ENCODE data around the gene CPSF3.

Gene CPSF3

DNA sequence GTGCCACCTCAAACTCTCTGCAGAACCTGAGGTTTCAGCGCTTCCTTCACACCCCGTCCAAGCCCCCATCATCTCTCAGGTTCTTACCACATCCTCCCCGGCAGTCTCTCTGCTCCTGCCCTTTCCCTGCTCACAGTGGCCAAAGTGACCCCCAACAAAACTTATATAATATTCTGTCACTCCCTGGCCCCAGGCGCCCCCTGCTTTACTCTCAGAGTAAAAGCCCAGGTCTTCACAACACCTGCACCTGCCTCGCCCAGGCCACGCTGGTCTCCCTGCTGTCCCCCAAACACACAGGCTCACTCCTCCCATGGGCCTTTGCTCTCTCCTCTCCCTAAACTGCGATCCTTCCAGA lies 6.5 kb upstream of the CPSF3 start:
- peaks cover 57% of the 10 kb centered on the region for H3K4me1 Mint-ChIP-seq
- peak overlapping the region; percentile 63 for H3K27ac Mint-ChIP-seq (ENCODE audit: low read depth)
- H3K36me3 Mint-ChIP-seq (ENCODE audit: insufficient read depth) = peaks cover 25% of the 10 kb centered on the region
- H3K9me3 Mint-ChIP-seq = no peaks in the 10 kb centered on the region
- peak overlapping the region; percentile 1 for H3K4me3 Mint-ChIP-seq
- ATAC-seq (replicated peaks; ENCODE audit: extremely low read depth, poor library complexity, severe bottlenecking) (no peak), DNase-seq (ENCODE audit: low spot score in 2 of 2) (no peak)
- no peaks in the 10 kb centered on the region for H3K27me3 Mint-ChIP-seq

DNA sequence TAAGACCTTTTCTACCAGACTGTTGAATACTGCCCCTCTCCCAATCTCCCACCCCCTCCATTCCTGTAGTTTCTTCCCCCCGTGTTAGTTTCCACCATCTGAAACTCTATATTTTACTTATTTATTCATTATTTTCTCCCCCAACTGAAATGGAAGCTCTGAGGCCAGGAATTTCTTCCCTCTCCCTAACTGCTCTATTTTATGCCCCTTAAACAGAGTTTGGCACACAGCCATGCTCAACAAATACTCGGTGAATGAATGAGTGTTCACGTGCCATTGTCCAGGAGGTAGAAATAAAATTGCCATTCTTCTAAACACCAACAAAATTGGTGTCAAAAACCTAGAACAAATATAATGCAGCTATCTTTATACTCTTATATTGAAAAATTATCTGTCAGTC lies 5.7 kb upstream of the CPSF3 start:
- H3K4me1 Mint-ChIP-seq = peaks cover 65% of the 10 kb centered on the region
- no peaks in the 10 kb centered on the region for H3K27me3 Mint-ChIP-seq
- H3K27ac Mint-ChIP-seq (ENCODE audit: low read depth) = peak overlapping the region; percentile 63
- H3K4me3 Mint-ChIP-seq = no peak overlapping the region
- ATAC-seq (replicated peaks; ENCODE audit: extremely low read depth, poor library complexity, severe bottlenecking) (no peak), DNase-seq (ENCODE audit: low spot score in 2 of 2) (no peak)
- no peaks in the 10 kb centered on the region for H3K9me3 Mint-ChIP-seq
- peaks cover 19% of the 10 kb centered on the region for H3K36me3 Mint-ChIP-seq (ENCODE audit: insufficient read depth)

DNA sequence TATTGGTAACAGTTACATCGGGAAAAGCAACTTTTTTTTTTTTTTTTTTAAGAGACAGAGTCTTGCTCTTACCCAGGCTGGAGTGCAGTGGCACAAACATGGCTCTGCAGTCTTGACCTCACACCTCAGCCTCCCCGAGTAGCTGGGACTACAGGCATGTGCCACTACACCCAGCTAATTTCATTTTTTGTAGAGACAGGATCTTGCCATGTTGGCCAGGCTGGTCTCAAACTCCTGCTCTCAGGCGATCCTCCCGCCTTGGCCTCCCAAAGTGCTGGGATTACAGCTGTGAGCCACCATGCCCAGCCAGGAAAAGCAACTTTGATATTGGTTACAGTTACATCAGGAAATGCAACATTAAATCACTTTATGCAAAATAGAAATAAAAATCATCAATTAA lies 4.7 kb upstream of the CPSF3 start:
- Mint-ChIP-seq H3K4me3 (no peak overlapping the region), H3K9me3 (no peaks in the 10 kb centered on the region), H3K36me3 (ENCODE audit: insufficient read depth) (peaks cover 20% of the 10 kb centered on the region), H3K27me3 (no peaks in the 10 kb centered on the region), H3K27ac (ENCODE audit: low read depth) (no peak overlapping the region), H3K4me1 (peaks cover 64% of the 10 kb centered on the region)
- DNase-seq (ENCODE audit: low spot score in 2 of 2) = no peak
- no peak for ATAC-seq (replicated peaks; ENCODE audit: extremely low read depth, poor library complexity, severe bottlenecking)

DNA sequence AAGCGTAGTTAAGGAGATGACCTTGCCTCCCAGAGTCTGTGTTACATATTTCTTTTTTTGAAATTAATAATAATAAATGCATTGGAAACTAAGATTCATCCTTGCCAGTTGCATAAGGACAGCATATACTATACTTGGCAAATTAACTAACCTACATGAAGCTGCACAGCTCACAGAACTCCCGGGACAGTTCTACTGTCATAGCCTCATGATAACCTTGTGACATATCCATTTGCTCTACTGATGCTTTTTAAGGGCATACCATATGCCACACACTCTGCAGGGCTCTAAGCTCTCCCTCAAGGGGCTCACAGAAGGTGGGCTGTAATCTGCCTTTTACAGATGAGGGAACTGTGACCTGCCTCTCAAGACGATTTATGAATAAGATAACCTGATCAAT lies 3.9 kb upstream of the CPSF3 start:
- peaks cover 56% of the 10 kb centered on the region for H3K4me1 Mint-ChIP-seq
- DNase-seq (ENCODE audit: low spot score in 2 of 2) (no peak), ATAC-seq (replicated peaks; ENCODE audit: extremely low read depth, poor library complexity, severe bottlenecking) (no peak)
- no peak overlapping the region for H3K4me3 Mint-ChIP-seq
- no peak overlapping the region for H3K27ac Mint-ChIP-seq (ENCODE audit: low read depth)
- H3K36me3 Mint-ChIP-seq (ENCODE audit: insufficient read depth) = peaks cover 20% of the 10 kb centered on the region
- no peaks in the 10 kb centered on the region for H3K9me3 Mint-ChIP-seq
- H3K27me3 Mint-ChIP-seq = no peaks in the 10 kb centered on the region

DNA sequence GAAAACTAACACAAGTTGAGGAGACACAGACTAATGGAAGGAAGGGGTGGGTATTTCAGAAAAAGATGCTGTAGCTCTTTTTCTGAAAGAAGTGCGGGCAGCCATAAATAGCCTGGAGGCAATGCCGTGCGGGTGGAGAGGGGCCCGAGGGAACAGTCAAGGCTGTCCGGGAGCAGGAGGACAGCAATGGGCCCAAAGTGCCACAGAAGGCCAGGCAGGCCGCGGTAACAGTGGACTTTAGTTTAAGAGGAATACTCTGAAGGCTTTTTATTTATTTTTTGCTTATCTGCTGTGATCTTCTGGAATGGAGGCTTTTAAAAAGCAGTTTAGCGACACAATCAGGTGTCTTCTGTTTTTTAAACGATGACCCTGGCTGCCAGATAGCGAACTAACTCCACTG lies 3.0 kb upstream of the CPSF3 start:
- DNase-seq (ENCODE audit: low spot score in 2 of 2) (no peak), ATAC-seq (replicated peaks; ENCODE audit: extremely low read depth, poor library complexity, severe bottlenecking) (no peak)
- Mint-ChIP-seq H3K4me3 (peak overlapping the region; percentile 12), H3K4me1 (peaks cover 54% of the 10 kb centered on the region), H3K27ac (ENCODE audit: low read depth) (no peak overlapping the region), H3K27me3 (no peaks in the 10 kb centered on the region), H3K36me3 (ENCODE audit: insufficient read depth) (peaks cover 18% of the 10 kb centered on the region), H3K9me3 (no peaks in the 10 kb centered on the region)

DNA sequence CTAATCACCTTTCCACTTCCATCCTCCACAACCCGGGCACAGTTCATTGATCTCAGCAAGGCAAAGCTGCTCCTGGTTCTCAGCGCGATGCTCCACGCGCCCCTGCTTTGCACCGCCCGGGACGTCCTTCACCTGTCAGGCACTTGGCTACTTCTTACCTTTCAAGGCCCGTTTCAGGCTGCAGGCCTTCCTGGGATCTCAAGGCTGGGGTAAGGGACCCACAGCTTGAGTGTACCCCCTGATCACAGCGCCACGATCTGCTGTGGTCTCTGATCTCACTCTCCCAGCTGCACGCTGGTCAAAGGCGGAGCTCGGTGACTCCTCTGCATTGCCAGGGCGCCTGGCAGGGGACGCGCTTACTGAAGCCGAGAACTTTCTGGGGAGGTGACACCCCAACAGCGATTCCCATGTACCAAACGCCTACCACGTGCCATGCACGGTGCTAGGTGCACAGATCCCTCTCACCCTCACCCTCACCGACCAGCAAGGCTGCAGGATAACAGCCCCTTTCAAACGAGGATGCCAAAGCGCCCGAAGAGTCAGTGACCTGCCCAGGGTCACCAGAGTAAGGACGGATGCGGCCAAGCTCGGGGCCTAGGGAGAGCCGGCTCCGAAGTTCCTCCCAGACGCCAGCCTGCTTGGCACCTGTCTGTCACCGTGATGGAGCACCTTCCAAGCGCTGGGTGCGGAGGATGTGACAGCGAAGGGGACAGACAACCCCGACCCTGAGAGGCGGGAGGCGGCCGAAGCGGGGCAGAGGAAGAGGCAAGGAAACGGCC lies 944 bp upstream of the CPSF3 start:
- Mint-ChIP-seq H3K4me3 (no peak overlapping the region), H3K36me3 (ENCODE audit: insufficient read depth) (peaks cover 14% of the 10 kb centered on the region), H3K27ac (ENCODE audit: low read depth) (peak overlapping the region; percentile 93), H3K4me1 (peaks cover 40% of the 10 kb centered on the region), H3K27me3 (no peaks in the 10 kb centered on the region), H3K9me3 (no peaks in the 10 kb centered on the region)
- DNase-seq (ENCODE audit: low spot score in 2 of 2) (peak; percentile 18 to 21), ATAC-seq (replicated peaks; ENCODE audit: extremely low read depth, poor library complexity, severe bottlenecking) (peak; percentile 28)

DNA sequence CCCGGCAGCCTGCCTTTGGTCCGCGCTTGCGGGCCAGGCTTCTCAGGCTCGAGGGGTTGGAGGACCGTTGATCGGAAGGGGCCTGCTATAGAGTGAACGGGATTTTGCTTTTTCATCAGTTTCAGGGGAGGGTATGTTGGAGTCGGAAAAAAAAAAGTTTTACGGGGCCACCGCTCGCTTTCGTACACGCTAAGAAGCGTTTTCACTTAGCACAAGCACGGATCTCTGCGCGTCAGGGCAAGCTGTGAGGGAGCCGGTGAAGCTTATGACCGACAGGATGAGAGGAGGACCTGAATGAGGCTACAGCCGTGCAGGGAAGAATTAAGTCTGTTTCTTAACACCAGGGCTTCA lies 443 bp downstream of the CPSF3 start:
- Mint-ChIP-seq H3K36me3 (ENCODE audit: insufficient read depth) (peaks cover 13% of the 10 kb centered on the region), H3K9me3 (no peaks in the 10 kb centered on the region), H3K4me3 (no peak overlapping the region), H3K27me3 (no peaks in the 10 kb centered on the region), H3K27ac (ENCODE audit: low read depth) (peak overlapping the region; percentile 93), H3K4me1 (peaks cover 27% of the 10 kb centered on the region)
- ATAC-seq (replicated peaks; ENCODE audit: extremely low read depth, poor library complexity, severe bottlenecking) (peak; percentile 37), DNase-seq (ENCODE audit: low spot score in 2 of 2) (peak in 1 of 2 donors; percentile 22)

DNA sequence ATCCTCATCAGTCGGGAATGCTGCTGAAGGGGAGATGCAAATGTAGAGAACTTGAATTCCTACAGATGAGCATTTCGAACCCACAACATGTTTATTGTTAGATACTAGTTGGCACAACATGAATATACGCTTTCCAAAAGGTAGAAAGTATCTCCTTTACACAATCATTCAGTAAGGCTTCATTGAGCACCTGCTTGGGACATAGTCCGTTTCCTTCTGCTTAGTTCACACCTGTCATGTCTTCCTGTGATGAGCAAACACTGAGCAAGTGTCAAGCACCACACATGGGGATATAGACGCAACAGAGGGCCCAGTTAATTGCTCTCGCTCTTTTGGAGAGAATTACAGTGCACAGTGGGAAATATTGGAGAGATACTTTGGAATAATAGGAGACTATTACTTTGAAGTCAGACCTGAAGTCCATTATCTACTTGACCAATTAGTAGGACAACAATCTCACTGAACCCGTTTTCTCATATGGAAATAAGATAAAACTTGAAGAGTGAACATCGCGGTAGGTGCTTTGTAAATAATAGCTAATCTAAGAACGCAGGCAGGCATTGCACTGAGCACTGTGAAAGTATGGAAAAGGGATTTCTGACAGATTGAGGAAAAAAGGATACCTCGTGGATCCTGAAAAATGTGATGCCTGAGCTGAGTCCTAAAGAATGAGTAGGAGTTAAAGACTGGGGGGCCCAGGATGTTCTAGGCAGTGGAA lies 1.2 kb downstream of the CPSF3 start:
- peaks cover 13% of the 10 kb centered on the region for H3K36me3 Mint-ChIP-seq (ENCODE audit: insufficient read depth)
- peaks cover 25% of the 10 kb centered on the region for H3K4me1 Mint-ChIP-seq
- ATAC-seq (replicated peaks; ENCODE audit: extremely low read depth, poor library complexity, severe bottlenecking) (no peak), DNase-seq (ENCODE audit: low spot score in 2 of 2) (no peak)
- H3K27ac Mint-ChIP-seq (ENCODE audit: low read depth) = peak overlapping the region; percentile 93
- no peaks in the 10 kb centered on the region for H3K27me3 Mint-ChIP-seq
- no peaks in the 10 kb centered on the region for H3K9me3 Mint-ChIP-seq
- no peak overlapping the region for H3K4me3 Mint-ChIP-seq

DNA sequence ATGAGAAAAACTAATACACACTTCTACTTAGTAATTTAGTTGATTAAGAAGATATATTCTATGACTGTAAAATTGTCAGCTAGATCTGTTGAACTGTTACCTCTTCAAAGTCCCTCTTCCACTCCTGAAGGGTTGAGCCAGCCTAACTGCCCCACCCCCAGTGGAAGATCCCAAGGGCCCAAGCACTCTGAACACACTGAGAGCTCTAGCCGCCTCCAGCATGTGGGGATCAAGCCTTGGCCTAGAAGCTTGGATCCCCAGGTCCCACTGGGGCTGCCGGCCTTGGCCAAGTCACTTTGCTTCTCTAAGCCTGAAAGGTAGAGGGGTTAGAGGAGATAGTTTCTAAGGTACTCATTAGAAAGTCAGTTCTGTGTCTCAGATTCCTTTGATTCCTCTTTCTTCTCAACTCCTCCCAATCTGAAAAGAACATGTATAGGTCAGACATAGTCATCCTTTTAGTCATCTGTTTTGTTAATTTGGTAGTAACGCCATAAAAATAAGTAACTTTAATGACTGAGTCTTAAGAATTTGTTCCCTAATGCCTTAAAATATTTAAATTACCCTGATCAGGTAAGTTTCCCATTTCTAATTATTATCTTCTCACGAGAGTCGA lies 5.6 kb downstream of the CPSF3 start:
- no peaks in the 10 kb centered on the region for H3K4me1 Mint-ChIP-seq
- DNase-seq (ENCODE audit: low spot score in 2 of 2) (no peak), ATAC-seq (replicated peaks; ENCODE audit: extremely low read depth, poor library complexity, severe bottlenecking) (no peak)
- no peak overlapping the region for H3K27ac Mint-ChIP-seq (ENCODE audit: low read depth)
- peaks cover 35% of the 10 kb centered on the region for H3K36me3 Mint-ChIP-seq (ENCODE audit: insufficient read depth)
- no peaks in the 10 kb centered on the region for H3K27me3 Mint-ChIP-seq
- H3K9me3 Mint-ChIP-seq = no peaks in the 10 kb centered on the region
- no peak overlapping the region for H3K4me3 Mint-ChIP-seq

DNA sequence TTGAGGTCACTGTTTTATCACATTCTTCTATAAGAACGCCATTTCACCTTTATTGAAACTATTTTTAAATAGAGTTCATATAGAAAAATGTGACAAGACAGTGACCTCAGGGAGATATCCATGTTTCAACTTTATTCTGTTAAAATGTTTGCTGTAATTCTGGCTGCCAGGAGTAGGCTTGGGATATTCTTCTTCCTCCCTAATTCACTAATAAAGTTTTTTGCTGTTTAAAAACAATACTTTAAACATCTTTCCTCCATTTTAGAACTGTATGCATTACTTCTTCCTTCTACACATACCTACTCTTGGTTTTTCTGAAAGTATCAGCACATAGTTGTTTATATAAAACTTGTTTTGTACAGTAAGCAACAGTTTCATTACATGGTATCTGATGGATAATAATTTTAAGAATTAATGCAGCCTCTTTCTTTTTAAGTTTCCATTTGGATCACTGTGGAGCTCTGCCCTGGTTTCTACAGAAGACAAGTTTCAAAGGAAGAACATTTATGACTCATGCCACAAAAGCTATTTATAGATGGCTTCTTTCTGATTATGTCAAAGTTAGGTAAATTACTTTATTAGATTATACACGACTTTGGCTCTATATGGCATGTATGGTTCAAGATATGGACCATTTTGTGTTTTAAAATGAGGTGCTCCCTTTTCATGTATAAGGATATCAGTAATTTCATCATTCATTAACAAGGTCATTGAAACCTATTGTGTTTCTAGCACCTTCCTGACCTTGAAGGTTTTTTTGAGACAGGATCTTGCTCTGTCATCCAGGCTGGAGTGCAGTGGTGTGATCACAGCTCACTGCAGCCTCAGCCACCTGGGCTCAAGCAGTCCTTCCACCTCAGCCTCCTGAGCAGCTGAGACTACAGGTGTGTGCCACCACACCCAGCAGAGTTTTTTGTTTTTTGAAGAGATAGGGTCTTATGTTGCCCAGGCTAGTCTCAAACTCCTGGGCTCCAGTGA lies 7.2 kb downstream of the CPSF3 start:
- Mint-ChIP-seq H3K9me3 (no peaks in the 10 kb centered on the region), H3K27ac (ENCODE audit: low read depth) (no peak overlapping the region), H3K36me3 (ENCODE audit: insufficient read depth) (peaks cover 38% of the 10 kb centered on the region), H3K27me3 (no peaks in the 10 kb centered on the region), H3K4me1 (no peaks in the 10 kb centered on the region), H3K4me3 (no peak overlapping the region)
- DNase-seq (ENCODE audit: low spot score in 2 of 2) (no peak), ATAC-seq (replicated peaks; ENCODE audit: extremely low read depth, poor library complexity, severe bottlenecking) (no peak)

DNA sequence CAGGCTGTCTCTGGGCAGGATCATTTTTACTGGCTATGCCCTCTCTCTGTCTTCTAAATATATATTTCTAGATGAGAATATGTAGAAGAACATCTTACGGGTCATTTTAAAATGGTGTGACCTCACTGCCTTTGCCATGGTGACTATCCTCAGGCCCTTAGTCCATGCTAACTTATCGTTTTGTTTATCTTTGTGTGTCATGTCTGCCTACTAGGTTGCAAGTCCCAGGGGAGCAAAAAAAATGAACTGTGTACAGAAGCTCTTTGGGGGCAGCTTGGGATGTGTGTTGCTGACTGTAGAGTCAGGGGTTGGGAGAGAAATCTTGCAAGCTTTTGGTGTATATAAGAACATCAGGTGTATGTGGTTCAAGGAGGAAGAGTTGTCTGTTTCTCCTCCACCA lies 11.0 kb downstream of the CPSF3 start:
- no peak for ATAC-seq (replicated peaks; ENCODE audit: extremely low read depth, poor library complexity, severe bottlenecking)
- Mint-ChIP-seq H3K9me3 (no peaks in the 10 kb centered on the region), H3K27me3 (no peaks in the 10 kb centered on the region), H3K36me3 (ENCODE audit: insufficient read depth) (peaks cover 57% of the 10 kb centered on the region), H3K4me3 (no peak overlapping the region), H3K4me1 (no peaks in the 10 kb centered on the region), H3K27ac (ENCODE audit: low read depth) (no peak overlapping the region)
- no peak for DNase-seq (ENCODE audit: low spot score in 2 of 2)

DNA sequence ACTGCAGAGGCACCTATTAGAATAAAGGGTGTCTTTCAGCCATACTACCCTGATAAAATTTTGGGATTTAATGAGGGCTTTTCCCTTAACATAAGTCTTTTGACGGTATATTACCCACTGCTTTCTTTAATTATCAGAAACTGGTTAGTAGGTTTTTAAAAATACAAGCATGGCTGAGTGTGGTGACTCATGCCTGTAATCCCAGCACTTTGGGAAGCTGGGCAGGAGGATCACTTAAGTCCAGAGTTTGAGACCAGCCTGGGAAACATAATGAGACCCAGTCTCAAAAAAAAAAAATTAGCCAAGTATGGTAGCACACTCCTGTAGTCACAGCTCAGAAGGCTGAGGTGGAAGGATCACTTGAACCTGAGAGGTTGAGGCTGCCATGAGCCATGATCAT lies 16.1 kb downstream of the CPSF3 start:
- Mint-ChIP-seq H3K4me3 (no peak overlapping the region), H3K9me3 (no peaks in the 10 kb centered on the region), H3K36me3 (ENCODE audit: insufficient read depth) (peaks cover 54% of the 10 kb centered on the region), H3K4me1 (peaks cover 2% of the 10 kb centered on the region), H3K27me3 (no peaks in the 10 kb centered on the region), H3K27ac (ENCODE audit: low read depth) (no peak overlapping the region)
- ATAC-seq (replicated peaks; ENCODE audit: extremely low read depth, poor library complexity, severe bottlenecking) (no peak), DNase-seq (ENCODE audit: low spot score in 2 of 2) (no peak)

All from central memory CD8-positive, alpha-beta T cell (primary cell).